Measurements from ENCODE around the gene HEYL.

Gene HEYL

GRCh38 chr1:39596163-39596562, 43.3 kb downstream of the HEYL start:
- DNase-seq = no peak

- DNase-seq = no peak
Measured at GRCh38 chr1:39593386-39593785, 46.1 kb downstream of the HEYL start.

- DNase-seq = no peak
Measured at GRCh38 chr1:39592069-39592468, 47.4 kb downstream of the HEYL start.

DNA sequence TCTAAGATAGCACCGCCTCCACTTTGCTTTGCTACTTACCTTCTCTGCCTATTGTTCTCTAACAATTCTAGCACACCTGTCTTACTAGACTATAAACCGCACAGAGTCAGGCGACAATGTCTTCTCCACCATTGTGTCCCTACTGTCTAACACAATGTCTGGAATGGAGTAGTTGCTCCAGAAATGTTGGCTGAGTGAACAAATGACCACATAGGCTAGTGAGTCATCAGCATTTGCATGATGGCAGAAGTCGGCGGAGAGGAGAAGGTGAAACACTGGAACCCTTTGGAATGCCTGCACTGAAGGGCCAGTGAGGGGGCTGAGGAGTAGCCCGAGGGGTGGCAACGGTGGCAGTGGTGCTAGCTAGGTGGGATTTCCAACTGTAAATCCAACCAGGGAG, 48.9 kb downstream of the HEYL start:
- DNase-seq = no peak

DNA sequence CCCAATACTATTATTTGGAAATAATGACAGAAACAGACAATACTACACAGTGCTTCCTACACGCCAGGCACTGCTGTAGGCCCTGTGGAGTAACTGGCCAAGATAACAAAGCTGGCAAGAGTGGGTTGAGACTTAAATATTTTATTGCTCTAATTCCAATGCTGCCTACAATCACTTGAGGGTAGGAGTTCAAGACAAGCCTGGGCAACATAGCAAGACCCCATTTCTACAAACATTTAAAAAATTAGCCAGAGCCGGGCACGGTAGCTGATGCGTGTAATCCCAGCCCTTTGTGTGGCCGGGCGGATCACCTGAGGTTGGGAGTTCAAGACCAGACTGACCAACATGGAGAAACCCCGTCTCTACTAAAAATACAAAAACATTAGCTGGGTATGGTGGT, 53.5 kb downstream of the HEYL start:
- DNase-seq = no peak

DNA sequence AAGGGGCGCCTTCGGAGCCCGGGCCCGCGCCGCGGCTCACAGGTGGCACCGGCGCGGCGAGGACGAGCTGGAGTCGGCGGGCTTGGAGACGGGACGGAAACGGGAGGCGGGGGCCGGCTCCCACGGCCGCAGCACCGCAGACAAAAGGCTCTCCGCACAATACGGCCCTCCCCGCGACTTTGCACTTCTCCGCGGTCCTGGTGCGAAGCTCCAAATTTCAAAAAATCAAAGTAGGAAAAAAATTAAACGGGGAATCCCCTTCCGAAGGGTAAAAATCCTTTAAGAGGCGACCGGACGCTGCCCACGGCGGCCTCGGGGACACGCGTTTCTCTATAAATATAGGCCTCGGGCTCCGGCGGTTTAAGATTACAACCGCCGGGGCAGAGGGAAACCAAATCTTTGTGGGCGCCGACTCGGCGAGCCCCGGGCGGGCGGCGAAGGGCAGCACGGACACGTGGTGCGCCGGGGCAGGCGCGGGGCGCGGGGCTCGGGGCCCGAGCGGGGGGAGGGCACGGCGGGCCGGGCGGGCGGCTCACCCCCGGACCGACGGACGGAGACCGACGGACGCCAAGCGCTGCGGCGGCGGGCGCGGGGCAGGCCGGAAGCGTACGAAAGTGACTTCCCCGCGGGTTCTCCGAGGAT, 63.3 kb downstream of the HEYL start:
- DNase-seq = peak; percentile 49

DNA sequence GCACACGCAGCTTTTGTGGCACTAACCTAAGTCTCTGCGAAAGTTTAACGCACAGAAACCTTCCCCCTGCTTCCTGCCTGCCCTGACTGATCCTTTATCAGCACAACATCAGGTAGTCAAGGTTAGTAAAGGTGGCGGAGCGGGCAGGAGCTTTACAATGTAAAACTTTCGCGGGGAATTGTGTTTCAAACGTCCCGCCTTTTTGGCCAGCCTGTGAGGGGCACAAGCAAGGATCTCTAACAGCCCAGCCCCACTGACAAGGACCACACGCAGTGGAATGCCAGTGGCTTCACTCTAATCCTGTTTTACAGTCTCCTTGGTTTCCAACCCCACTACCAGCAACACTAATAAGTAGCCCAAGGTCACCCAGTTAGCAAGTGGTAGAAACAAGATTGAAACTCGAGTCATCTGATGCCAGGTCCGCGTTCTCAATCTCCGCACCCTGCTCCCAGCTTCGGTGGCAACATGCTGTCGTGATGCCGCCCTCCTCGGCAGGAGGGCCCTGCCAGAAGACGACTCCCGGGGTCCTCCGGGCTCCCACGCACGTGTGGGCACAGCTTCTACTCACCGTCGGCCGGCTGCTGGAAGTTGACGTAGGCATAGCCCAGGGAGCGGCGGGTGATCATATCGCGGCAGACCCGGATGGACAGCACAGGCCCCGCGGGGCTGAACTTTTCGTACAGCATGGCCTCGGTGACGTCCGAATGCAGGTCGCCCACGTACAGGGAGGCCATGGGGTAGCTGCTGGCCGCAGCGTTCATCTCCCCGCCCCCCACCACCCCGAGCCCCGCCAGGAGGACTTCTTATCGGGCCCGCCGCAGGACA, 64.0 kb downstream of the HEYL start:
- peak; percentile 55 for DNase-seq

DNA sequence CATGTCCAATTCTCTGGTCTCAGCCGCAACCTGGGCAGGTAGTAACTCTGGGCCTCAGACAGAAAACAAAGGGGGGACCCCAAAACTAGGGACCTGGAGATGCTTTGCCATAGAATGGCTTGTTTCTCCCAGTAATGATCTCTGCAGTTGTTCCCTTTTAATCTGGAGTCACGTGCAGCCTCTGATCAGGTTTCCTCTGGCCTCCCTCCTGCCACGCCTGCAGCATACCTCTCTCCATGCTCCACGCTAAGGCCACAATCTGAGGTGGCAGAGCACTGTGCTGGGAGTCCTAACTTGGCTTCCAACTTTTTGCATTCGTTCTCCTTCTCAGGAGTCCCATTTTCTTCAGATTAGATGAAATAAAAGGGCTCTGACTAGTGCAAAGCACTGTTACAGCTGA, 64.8 kb downstream of the HEYL start:
- no peak for DNase-seq
